Lung (tissue), 12 donors: ENCODE results near the gene MND1. TPM values are rescaled to one million over a fixed set of nuclear protein-coding genes. Genes with fewer than 3 reads are reported as not detected.

Source experiments
- ATAC-seq: fragments of 200-7000 bp; cut with Tn5 transposase; one replicate; pipeline ENCODE4 v1.9.1; 2020; ENCODE audit warnings: moderate number of reproducible peaks; ENCODE audit not compliant: insufficient read depth, low FRiP score
- DNase-seq, 3 donors: peaks; one replicate each; pipeline ENCODE4 v3.0.0-alpha.2; 2013 to 2017
- H3K27ac ChIP-seq, 2 donors: one replicate each; pipeline ENCODE4 v1.5.1; 2013; ENCODE audit warnings: mild to moderate bottlenecking in 2 of 2, moderate library complexity in 2 of 2, control low read depth in 1 of 2, inconsistent platforms in 1 of 2, low read depth in 1 of 2, low read length in 1 of 2
- H3K27me3 ChIP-seq, 3 donors: one replicate each; pipeline ENCODE4 v1.5.1; 2013; ENCODE audit warnings: low read length in 2 of 3; ENCODE audit not compliant: control insufficient read depth in 3 of 3, insufficient read depth in 3 of 3
- H3K36me3 ChIP-seq, 4 donors: one replicate each; pipeline ENCODE4 v1.5.1; 2013; ENCODE audit warnings: low read length in 4 of 4, mild to moderate bottlenecking in 1 of 4, moderate library complexity in 1 of 4; ENCODE audit not compliant: control insufficient read depth in 4 of 4, insufficient read depth in 4 of 4
- H3K4me1 ChIP-seq, 5 donors: one replicate each; pipeline ENCODE4 v1.5.1; 2013; ENCODE audit warnings: low read length in 5 of 5, mild to moderate bottlenecking in 2 of 5, moderate library complexity in 1 of 5; ENCODE audit not compliant: control insufficient read depth in 5 of 5, insufficient read depth in 5 of 5
- H3K4me3 ChIP-seq: one replicate; pipeline ENCODE4 v1.5.1; 2013; ENCODE audit warnings: mild to moderate bottlenecking, control low read depth, moderate library complexity
- H3K9ac ChIP-seq, 2 donors: one replicate each; pipeline ENCODE4 v1.5.1; 2013; ENCODE audit warnings: low read length in 2 of 2, control low read depth in 1 of 2; ENCODE audit not compliant: insufficient read depth in 1 of 2
- H3K9me3 ChIP-seq, 4 donors: one replicate each; pipeline ENCODE4 v1.5.1; 2013; ENCODE audit warnings: low read length in 3 of 4, mild to moderate bottlenecking in 1 of 4, moderate library complexity in 1 of 4; ENCODE audit not compliant: control insufficient read depth in 4 of 4, insufficient read depth in 3 of 4
- WGBS, 2 donors: extraction: QIAGEN DNeasy Blood & Tissue Kit; methylation state at CpG; one replicate each; pipeline ENCODE4 v1.1.7; 2013; 5-methylcytosine and 5-hydroxymethylcytosine counted together
- polyA plus RNA-seq, 2 donors: library from polyadenylated mRNA; stranded (reverse); fragments of 200-250 nt; gene quantifications; one replicate each; pipeline ENCODE4 v1.2.1, GENCODE V29; 2013
- total RNA-seq, 2 donors: library from RNA; depleted of rRNA in 1 of 2; stranded (reverse); fragments of >200 nt in 1 of 2; gene quantifications; one replicate each; pipeline ENCODE4 v1.2.1, GENCODE V29; 2014 to 2021
- TF ChIP-seq, protein P1 (sequence below): IDR thresholded peaks from 2 replicates; pipeline ENCODE4 v1.5.1; 2012; ENCODE audit warnings: mild to moderate bottlenecking; ENCODE audit errors: control extremely low read depth, extremely low read depth
- donor health status: control.
- donor health status: control.
- donor health status: Bipolar disorder and iron deficiency.
- donor health status: healthy.
- donor health status: DM: yes; HTN: yes; CAD: no.

Gene MND1
- total and polyA plus RNA-seq, 4 donors = 0.80 to 4.4 (median 1.2) TPM

- no peak for ATAC-seq
- 87 to 96% methylated on average over 4 of the region's 4 CpGs for WGBS, 2 donors
- no peaks in the 10 kb centered on the region for H3K27me3 ChIP-seq
- TF ChIP-seq, protein P1, sequence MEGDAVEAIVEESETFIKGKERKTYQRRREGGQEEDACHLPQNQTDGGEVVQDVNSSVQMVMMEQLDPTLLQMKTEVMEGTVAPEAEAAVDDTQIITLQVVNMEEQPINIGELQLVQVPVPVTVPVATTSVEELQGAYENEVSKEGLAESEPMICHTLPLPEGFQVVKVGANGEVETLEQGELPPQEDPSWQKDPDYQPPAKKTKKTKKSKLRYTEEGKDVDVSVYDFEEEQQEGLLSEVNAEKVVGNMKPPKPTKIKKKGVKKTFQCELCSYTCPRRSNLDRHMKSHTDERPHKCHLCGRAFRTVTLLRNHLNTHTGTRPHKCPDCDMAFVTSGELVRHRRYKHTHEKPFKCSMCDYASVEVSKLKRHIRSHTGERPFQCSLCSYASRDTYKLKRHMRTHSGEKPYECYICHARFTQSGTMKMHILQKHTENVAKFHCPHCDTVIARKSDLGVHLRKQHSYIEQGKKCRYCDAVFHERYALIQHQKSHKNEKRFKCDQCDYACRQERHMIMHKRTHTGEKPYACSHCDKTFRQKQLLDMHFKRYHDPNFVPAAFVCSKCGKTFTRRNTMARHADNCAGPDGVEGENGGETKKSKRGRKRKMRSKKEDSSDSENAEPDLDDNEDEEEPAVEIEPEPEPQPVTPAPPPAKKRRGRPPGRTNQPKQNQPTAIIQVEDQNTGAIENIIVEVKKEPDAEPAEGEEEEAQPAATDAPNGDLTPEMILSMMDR = no peak
- no peak overlapping the region for H3K9ac ChIP-seq
- no peaks in the 10 kb centered on the region for H3K9me3 ChIP-seq
- H3K36me3 ChIP-seq = no peaks in the 10 kb centered on the region
- no peak overlapping the region for H3K4me3 ChIP-seq
- peak in 2 of 3 donors; percentile 62 to 81 for DNase-seq
- H3K4me1 ChIP-seq = no peaks in the 10 kb centered on the region
- no peak overlapping the region for H3K27ac ChIP-seq
Measured at GRCh38 chr4:153427363-153428071, 83.0 kb downstream of the MND1 start.

- Histone ChIP-seq H3K4me1 (no peaks in the 10 kb centered on the region), H3K36me3 (no peaks in the 10 kb centered on the region), H3K9ac (no peak overlapping the region), H3K9me3 (no peaks in the 10 kb centered on the region), H3K27me3 (no peaks in the 10 kb centered on the region), H3K4me3 (no peak overlapping the region), H3K27ac (no peak overlapping the region)
- ATAC-seq (no peak), DNase-seq (peak in 1 of 3 donors; percentile 55)
- TF ChIP-seq, protein P1 = no peak
- 69 to 72% methylated on average over 3 of the region's 3 CpGs for WGBS, 2 donors
Measured at GRCh38 chr4:153428941-153429475, 84.5 kb downstream of the MND1 start.

- TF ChIP-seq, protein P1 = peak; percentile 52
- Histone ChIP-seq H3K4me3 (no peak overlapping the region), H3K36me3 (no peaks in the 10 kb centered on the region), H3K9ac (no peak overlapping the region), H3K27me3 (no peaks in the 10 kb centered on the region), H3K9me3 (no peaks in the 10 kb centered on the region), H3K4me1 (no peaks in the 10 kb centered on the region), H3K27ac (peak overlapping the region in 1 of 2 donors; percentile 72)
- peak; percentile 35 to 63 (median 53) for DNase-seq
- peak; percentile 76 for ATAC-seq
- WGBS, 2 donors = 36 to 48% methylated on average over 12 of the region's 12 CpGs
Measured at GRCh38 chr4:153432965-153433753, 88.7 kb downstream of the MND1 start.
